CD4-positive, alpha-beta T cell treated with Interleukin-6 at 100 ng/mL for 8 hours (primary cell): Measurements from ENCODE around the gene EVPL.
"Not testable (repeated sequence)": the region's sequence is repeated elsewhere in the genome, so short reads cannot be mapped to it uniquely, and the experiment has no call there.

Source experiments
- DNase-seq: peaks from one replicate; pipeline ENCODE4 v3.0.0-alpha.2; 2020; ENCODE audit warnings: mixed read lengths, low spot score

Gene EVPL

DNA sequence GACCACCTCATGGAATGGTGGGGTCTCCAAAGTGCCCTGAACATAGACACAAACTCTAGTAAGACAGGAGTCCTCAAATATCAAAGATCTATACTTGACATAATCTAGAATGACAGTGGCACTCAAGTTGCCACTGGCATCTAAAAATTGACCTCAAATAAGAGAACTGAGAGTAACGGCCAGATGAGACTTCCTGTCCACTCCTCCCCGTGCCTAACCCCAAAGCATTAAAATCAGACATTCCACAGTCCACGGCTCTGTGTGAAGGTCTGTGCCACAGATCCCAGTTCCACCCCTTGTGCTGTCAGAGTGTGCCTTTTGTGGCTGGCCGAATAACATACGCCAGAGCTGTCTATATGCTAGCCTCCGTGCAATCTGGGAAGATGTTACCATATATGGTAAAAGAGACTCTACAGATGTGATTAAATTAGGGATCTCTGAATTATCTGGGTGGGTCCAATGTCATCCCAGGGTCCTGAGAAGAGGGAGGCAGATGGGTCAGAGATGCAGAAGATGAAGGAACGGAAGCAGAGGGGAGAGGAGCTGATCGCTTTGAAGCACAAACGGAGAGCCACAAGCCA is 21.0 kb upstream of the EVPL start:
- DNase-seq: no peak

DNA sequence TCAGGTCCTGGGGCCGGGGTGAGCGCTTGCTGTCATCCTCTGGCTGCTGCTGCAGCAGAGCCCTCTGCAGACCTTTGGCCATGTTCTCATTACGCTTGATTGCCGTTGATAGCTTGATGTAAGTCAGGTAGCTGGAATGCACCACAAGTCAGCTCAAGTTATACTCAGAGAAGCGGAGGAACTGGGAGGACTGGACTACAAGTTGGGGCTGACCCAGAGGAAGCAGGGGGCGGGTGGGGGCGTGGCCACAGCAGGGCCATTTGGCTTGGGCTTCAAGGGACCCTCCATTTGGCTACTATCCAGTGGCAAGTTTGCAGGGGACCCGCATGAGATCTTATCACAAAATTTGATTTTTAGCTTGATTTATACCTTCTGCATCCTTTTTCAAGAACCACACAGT is 19.0 kb upstream of the EVPL start:
- DNase-seq: no peak

GRCh38 chr17:76044475-76045007 is 17.4 kb upstream of the EVPL start:
- not testable (repeated sequence) for DNase-seq

- not testable (repeated sequence) for DNase-seq
These were observed 15.8 kb upstream of the EVPL start for GRCh38 chr17:76042868-76043267.

GRCh38 chr17:76040376-76040775 is 13.3 kb upstream of the EVPL start:
- no peak for DNase-seq

DNA sequence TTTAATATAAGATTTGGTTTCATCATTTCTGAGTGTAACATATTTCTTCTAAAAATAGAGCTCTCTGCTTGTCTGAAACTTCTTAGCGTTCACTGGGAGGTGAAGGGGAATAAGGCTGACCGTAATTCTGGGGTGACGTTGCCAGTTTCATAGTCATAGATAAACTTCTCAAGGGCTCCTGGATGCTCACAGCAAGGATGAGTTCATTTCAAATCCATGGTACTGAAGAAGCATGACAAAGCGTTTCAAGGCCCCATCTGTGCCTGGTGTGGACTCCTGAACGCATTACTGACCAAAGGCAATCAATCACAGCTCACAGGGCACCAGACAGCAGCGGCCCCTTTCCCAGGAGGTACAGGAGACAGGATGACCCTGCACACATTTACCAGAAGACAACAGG is 12.0 kb upstream of the EVPL start:
- DNase-seq: no peak

DNA sequence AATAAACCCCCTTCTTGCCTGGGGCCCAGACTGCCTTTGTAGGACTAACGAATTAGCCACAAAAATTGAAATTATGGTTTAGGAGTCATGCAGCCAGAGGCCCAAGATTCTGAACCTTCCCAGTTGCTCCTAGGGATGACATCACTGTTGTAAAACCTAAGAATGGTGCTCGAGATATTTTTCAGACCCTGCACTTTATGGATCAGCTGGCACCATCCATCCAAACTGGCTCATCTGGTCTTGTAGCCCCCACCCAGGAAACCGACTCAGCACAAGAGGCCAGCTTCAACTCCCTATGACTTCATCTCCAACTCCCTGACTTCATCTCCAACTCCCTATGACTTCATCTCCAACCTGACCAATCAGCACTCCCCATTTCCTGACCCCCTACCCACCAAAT is 10.9 kb upstream of the EVPL start:
- no peak for DNase-seq

DNA sequence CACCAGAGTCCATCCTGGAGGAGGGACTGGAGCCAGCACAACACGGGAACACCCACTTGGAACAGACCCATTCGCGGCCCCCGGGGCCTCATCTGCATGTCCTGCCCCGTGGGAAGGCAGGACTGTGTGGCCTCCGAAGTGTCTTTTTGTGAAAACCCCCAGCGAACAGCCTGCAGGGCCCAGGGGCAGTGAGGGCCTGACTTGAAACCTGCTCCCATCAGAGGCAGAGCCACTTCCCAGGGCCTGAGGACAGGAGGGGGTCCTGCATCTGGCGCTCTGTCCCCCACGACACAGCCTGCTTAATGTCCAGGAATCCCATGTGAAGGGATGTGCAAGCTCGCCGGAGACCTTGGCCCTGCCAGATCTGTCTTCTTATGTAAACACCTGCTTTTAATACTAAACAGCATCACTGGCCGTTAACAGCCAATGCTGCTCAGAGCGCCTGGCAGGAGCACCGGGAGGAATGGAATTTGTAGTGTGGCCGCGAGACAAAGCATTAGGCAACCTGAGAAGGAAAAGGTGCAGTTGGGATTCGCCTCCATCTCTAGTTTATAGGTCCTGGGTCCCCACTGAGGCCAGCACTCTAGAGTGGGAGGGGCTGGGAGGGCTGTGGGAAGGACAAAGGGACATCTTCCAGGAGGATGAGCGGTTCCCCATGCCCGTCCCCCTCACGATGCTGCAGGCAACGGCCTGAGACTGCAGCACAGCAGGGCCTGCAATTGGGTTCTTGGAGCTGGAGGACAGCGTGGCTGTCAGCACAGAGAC is 9.6 kb upstream of the EVPL start:
- no peak for DNase-seq

- no peak for DNase-seq
These were observed 7.6 kb upstream of the EVPL start for GRCh38 chr17:76034428-76035350.

GRCh38 chr17:76033139-76033538 is 6.0 kb upstream of the EVPL start:
- no peak for DNase-seq

DNA sequence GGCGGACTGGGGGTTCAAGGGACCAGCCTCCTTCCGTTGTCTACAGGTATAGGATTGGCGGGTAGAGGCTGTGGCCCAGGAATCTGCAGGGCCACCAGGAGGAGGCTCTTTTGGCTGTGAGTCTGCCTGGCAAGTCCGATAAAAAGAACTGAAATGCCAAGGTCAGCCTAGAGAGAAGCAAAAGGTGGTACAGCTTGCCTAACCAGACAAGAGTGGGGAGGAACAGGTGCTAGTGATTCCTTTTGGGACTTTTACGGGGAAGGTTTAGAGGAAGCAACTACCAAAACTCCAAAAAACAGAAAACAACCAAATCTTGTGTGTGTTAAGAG is 5.6 kb upstream of the EVPL start:
- no peak for DNase-seq

DNA sequence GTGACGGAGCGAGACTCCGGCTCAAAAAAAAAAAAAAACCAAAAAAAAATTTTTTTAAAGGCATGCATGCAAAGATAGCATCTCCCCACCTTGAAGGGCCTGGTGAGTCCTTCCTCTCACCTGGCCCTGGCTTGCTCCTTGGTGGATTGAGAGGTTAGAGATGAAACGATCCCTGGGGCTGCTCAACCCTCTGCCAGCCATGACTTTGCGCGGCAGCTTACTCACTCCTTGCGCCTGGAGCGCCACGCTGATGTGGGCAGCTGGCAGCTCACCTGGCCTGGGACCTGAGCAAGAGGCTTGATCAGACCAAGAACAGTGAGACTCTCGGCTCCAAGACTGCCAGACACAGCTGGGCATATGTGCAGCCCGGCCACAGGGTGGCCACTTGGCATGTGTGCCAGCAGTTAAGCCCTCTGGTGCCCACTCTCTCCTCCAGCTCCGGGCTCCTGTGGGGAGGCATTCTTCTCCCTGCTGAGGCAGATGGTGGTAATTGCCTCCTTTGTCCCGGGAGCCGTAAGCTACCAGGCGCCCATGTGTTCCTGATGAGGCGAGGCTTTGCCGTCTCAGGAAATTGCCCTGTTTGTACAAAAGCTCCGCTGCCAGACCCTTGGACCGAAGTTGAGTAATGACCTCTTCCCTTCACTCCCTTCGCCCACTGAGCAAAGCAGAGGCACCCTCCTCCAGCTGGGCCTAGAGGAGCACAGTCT is 5.1 kb upstream of the EVPL start:
- no peak for DNase-seq

DNA sequence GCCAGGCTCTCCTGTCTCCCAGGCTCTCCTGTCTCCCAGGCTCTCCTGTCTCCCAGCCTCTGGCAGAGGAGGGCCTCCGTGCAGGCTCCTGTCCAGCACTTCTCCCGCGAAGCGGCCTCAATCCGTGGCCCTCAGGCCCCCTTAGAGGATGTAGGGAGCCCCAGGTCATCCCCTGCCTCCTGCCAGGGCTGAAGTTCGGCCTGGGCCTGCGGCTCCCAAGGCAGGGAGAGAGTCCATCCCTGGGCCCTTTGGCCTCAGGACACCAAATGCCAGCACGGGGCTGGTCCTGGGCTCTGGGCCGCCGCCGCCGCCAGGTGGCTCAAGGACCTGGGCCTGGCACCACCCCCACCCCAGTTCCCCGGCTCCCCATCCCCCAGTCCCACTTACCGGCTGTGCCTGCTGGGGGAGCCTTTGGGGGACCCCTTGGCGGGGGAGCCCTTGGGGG is 370 bp downstream of the EVPL start:
- DNase-seq: no peak

GRCh38 chr17:76025294-76025693 is 1.8 kb downstream of the EVPL start:
- no peak for DNase-seq

DNA sequence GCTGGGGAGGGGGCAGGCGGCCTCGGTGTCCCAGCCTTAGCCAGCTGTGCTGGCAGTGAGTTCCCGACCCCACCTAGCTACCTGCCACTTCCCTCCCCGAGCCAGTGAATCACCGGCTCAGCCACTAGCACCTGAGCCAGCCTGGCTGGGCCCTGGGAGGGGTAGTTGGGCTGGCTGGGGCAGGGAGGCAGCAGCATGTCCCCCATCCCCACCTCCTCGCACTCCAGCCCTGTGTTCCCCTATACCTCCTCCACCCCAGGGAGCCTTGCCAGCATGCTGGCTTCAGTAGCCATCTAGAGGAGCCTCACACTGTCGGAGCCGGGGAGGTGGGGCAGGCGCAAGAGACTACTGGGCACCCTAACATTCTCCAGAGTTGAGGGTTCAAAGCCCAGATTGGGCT is 2.8 kb downstream of the EVPL start:
- no peak for DNase-seq

DNA sequence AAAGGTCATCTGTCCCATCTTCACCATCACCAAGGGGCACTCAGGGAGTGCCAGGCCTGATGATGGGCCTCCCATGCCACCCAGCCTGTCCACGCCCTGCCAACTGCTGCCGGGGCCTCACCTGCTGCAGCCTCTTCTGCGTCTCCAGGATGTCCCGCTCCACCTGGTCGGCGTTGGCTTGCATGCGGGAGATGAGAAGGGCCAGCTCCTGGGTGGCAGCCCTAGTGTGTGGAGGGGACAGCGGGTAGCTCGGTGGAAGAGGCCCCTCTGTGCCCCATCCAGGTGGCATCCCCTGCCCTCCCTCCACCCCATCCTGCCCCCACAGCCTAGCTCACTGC is 3.2 kb downstream of the EVPL start:
- no peak for DNase-seq

DNA sequence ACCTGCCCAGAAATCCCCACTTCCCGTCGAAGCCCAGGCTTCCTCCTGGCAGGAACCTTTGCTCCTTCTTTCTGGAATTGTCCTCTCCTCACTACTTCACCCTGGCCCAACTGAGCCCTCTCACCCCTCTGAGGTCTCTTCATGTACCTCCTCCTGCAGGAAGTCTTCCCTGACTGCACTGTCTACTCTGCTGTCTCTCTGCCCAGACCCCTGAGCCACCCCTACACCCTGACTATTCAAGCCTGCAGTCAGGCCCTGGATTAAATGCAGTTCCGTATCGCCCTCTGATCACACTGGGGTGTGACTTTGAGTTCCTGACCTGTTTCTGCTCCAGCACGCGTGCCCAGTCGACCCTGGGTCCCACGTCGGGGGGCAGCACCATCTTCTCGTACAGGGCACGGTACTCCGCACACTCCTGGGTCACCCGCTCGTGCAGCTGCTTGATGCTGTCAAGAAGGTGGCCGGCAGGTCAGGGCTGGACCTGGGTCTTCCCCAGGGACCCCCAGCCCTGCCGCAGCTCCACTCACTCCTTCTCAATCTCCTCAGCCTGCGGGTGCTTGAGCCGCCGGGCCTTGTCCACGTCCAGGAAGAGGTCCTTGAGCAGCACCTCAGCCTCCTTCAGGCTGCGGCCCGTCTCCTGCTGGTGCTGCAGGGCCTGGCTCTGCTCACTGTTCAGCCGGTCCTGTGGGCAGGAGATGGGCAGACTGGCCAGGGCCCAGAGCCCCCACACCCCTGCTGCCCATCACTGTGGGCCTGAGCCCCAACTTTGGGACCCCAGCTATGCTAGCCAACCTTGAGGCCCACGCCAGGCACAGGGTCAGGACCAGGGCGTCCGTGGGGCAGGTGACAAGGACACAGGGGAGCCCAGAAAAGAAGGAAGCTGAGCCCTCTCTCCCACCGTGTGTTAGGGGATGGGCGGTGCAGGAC is 3.9 kb downstream of the EVPL start:
- no peak for DNase-seq

DNA sequence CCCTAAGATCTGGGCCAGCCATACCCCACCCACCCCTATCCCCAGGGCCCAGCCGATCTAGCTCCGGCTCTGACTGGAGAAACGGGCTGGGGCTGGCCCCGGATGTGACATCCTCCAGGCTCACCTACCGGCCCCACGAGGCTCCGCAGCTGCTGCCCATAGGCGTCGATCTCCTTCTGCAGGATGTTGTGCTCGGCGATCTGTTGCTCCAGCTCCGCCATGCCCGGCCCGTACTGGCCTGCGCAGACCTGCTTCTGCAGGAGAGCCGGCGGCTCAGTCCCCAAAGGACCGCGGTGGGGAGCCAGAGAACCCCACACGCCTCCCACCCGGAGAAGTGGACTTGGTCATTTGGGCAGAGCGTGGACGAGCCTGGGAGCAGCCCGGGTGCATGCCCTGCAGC is 4.8 kb downstream of the EVPL start:
- DNase-seq: no peak

DNA sequence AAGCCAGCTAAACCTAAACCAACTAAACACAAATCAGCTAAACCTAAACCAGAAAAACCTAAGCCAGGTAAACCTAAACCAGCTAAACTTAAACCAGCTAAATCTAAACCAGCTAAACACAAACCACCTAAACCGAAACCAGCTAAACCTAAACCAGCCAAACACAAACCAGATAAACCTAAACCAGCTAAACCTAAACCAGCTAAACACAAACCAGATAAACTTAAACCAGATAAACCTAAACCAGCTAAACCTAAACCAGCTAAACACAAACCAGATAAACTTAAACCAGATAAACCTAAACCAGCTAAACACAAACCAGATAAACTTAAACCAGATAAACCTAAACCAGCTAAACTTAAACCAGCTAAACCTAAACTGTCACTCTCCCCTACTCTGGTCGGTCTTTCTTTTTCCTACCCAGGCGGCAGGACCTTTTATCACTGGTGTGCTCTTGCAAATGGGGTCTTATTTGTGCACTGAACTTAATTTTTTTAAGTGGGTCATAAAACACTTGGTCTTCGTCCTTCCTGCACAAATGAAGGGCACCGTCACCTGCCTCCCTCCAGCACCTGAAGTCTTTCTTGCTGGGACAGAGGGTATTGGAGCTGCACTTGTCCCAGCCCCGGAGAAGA is 7.2 kb downstream of the EVPL start:
- DNase-seq: no peak

GRCh38 chr17:76018801-76019200 is 8.3 kb downstream of the EVPL start:
- no peak for DNase-seq

DNA sequence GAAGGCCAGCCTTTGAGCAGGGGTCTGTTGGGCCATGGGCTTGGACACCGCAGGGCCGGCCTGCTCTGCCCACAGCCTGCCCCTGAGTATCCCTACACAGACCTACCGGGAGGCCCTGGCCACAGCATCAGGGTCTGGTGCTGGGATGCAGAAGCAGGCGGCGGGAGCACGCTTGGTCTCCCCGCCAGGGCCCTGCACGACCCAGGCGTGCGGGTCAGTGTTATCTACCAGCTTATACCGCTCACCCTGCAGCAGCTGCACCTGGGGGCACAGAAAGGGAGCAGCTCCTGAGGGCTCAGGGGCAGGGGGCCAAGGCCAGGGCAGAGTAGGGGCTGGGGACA is 8.8 kb downstream of the EVPL start:
- no peak for DNase-seq
